ENCODE data around the gene SEC14L3. TPM values are rescaled to one million over a fixed set of nuclear protein-coding genes. Genes with fewer than 3 reads are reported as not detected.
"Not testable (repeated sequence)": the region's sequence is repeated elsewhere in the genome, so short reads cannot be mapped to it uniquely, and the experiment has no call there.

The SEC14L3 gene
- total and polyA plus RNA-seq, 2 of the 4 experiments (the other 2 are of a cell fraction): not detected

DNA sequence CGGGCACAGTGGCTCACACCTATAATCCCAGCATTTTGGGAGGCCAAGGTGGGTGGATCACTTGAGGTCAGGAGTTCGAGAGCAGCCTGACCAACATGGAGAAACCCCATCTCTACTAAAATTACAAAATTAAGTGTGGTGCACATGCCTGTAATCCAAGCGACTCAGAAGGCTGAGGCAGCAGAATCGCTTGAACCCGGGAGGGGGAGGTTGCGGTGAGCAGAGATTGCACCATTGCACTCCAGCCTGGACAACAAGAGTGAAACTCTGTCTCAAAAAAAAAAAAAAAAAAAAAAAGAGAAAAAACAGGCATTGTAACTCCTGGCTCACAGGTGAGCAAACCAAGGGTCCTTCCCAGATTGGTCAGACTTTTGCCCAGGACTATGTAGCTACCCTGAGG lies 11.3 kb downstream of the SEC14L3 start:
- WGBS, 2 experiments (ENCODE audit: extremely low coverage in 2 of 2, insufficient read length in 1 of 2): 82% methylated on average over 4 of the region's 6 CpGs; no CpG with 5 or more reads in 1 of the 2 experiments
- H3K79me1 ChIP-seq (ENCODE audit: low read depth in 1 of 2, low read length in 2 of 2); H2AK9ac ChIP-seq (replicated peaks; ENCODE audit: low read depth, low read length, poor library complexity); H3K56ac ChIP-seq (ENCODE audit: extremely low read depth, insufficient read depth, low read length); H3K23ac ChIP-seq (ENCODE audit: low read depth, low read length); H3K9me3 ChIP-seq (ENCODE audit: control insufficient read depth, insufficient read depth, low read length); H3K4me3 ChIP-seq (ENCODE audit: insufficient read depth, low read depth, low read length); ATAC-seq (ENCODE audit: low read depth); H3K4ac ChIP-seq (ENCODE audit: low read depth, low read length); BruUV-seq (replicated peaks); H3K4me1 ChIP-seq (ENCODE audit: control insufficient read depth, insufficient read depth, low read length); DNase-seq; H2BK120ac ChIP-seq (ENCODE audit: low read depth, low read length); H4K5ac ChIP-seq (ENCODE audit: low read depth, low read length); H3K36me3 ChIP-seq (ENCODE audit: control insufficient read depth, insufficient read depth, low read length); H3K27me3 ChIP-seq (ENCODE audit: control insufficient read depth, insufficient read depth, low read length); H2BK5ac ChIP-seq (ENCODE audit: low read depth, low read length, poor library complexity, severe bottlenecking); in situ Hi-C loops (cut with MboI; ENCODE audit: low sequenced_read_pairs); H2AFZ ChIP-seq (replicated peaks; ENCODE audit: low read length, poor library complexity); H4K20me1 ChIP-seq (ENCODE audit: insufficient read depth, low read length); H3K9me1 ChIP-seq (ENCODE audit: insufficient read depth, low read length); H3K18ac ChIP-seq (ENCODE audit: low read depth, low read length); H3K14ac ChIP-seq (replicated peaks; ENCODE audit: low read depth, low read length); H2BK20ac ChIP-seq (ENCODE audit: low read depth, low read length); H4K91ac ChIP-seq (ENCODE audit: insufficient read depth, low read depth, low read length); H3K4me2 ChIP-seq (ENCODE audit: low read depth, low read length); H3K27ac ChIP-seq (ENCODE audit: insufficient read depth, low read length); CTCF ChIA-PET; H4K8ac ChIP-seq (ENCODE audit: low read depth in 2 of 2, low read length in 2 of 2); H3K9ac ChIP-seq (ENCODE audit: low read depth, low read length); dilution Hi-C loops (cut with HindIII; ENCODE audit: low sequenced_read_pairs, unreplicated experiment); H2AK5ac ChIP-seq (ENCODE audit: low read depth, low read length); intact Hi-C loops (cut with micrococcal nuclease); POLR2A ChIA-PET (ENCODE audit: unreplicated experiment); H2BK15ac ChIP-seq (ENCODE audit: low read depth, low read length): not testable (repeated sequence)
